Right renal pelvis (tissue), 4 donors: ENCODE results near the gene DPF3. TPM values are rescaled to one million over a fixed set of nuclear protein-coding genes. Genes with fewer than 3 reads are reported as not detected.
"Not testable (repeated sequence)": the region's sequence is repeated elsewhere in the genome, so short reads cannot be mapped to it uniquely, and the experiment has no call there.

Source experiments
- DNase-seq, 4 donors: peaks; one replicate each; pipeline ENCODE4 v3.0.0-alpha.2; 2013; ENCODE audit warnings: low read depth in 4 of 4, low spot score in 3 of 4, missing footprints in 1 of 4
- polyA plus RNA-seq, 4 donors: library from polyadenylated mRNA; unstranded; fragments of 120-200 nt; gene quantifications; one replicate each; pipeline ENCODE4 v1.2.1, GENCODE V29; 2013; ENCODE audit not compliant: insufficient read length in 4 of 4

Gene DPF3
- polyA plus RNA-seq, 4 donors = 4.1 to 6.2 (median 5.0) TPM

DNA sequence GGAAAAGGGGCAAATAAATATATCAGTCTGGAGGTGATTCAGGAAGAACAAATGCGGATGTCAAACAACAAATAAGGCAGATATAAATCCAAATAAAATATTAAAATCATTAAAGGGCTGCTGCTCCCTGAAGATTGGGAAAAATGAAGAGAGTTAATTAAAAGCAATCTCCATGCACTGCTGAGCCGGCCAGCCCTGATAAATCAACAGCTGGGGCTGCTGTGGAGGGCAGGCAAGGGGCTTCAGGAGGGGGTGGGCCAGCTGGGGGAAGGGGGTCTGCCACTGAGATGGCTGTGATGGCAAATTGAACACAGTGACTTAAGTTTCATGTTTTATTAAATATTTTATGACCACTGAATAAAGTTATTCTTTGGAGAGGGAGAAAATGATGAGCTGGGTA is 12.4 kb downstream of the DPF3 start:
- no peak for DNase-seq

DNA sequence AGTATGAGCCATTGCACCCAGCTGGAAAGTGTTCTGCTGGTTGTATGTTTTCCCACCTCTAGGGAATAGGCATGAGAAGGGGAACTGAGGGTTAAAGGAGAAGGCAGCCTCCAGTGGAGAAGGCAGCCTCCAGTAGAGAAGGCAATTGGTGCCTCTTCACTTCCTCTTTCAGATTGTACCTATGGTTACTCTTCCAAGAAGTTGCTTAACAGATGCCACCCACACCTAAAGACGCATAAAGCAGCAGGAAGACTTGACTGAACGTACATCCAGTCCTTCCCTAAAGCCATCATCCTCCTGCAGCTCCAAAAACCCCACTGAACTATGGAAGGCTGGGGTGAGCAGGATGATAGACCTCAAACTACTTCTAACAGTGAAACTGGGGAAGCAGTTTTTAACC is 13.1 kb downstream of the DPF3 start:
- DNase-seq = no peak

DNA sequence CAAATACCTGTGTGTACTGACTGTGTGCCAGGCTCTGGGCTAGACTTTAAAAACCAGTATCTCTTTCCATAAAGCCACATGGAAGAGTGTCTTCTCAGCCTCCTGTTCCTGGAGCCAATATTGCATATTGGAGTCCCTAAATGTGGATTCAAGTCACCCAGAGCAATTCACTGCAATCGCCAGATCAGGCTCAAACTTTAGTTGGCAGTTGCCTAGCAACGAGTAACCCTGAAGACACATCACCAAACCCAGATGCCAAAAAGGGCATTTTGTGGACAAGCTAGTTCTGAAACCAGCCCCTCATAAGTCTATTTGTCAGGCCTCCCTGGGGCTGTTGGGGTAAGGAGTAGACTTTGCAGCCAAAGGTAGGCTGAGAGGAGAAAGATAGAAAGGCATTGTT is 13.7 kb downstream of the DPF3 start:
- DNase-seq = no peak

DNA sequence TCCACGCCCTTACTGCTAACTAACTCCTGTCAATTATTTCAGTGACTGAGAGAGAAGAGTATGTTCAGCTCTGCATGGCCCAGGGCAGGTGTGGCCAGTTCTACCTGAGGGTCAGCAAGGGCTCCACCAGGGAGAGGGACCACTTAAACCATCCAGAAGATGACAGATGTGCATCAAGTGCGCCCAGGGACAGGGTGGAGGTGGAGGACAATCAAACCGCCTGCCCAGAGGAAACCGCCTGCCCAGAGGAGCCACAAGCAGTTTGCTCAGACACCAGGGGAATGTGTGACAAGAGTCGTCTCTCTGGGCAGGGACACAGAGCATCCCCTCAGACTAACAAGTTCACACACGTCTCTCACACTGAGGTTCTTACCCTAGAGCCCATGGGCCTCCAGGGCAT is 14.5 kb downstream of the DPF3 start:
- DNase-seq = no peak

DNA sequence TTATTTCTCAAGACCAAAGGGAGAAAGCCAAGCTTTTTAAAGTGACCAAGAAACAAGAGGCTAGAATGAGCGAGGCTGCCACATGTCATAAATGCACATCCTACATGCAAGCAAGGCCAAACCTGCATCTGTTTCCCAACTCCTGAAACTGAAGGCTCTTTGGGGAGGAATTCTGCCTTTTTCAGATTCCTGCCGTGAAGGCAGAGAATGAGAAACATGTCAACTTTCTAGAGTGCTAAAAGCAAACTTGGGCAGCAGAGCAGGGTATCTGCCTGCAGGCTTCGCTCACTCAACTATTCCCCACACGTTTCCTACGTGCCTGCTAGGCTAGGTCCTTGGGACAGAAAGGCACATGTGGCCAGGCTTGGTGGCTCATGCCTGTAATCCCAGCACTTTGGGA is 15.2 kb downstream of the DPF3 start:
- no peak for DNase-seq

DNA sequence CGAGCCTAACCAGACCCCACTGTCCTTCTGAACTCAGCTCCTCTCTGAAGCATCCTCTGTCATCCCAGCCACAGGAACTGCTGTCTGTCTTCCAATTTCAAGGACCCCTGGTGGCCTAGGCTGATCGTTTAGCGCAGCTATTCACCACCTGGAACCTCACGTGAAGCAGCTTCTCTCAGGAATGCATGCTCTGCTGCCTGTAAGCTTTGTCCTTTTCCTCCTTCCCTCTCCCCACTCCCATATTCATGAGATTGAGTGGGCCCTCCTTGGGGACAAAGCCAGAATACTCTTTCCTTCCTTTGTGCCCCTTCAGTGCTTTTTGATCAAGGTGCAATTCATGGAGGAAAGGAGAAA is 17.2 kb downstream of the DPF3 start:
- DNase-seq = no peak

DNA sequence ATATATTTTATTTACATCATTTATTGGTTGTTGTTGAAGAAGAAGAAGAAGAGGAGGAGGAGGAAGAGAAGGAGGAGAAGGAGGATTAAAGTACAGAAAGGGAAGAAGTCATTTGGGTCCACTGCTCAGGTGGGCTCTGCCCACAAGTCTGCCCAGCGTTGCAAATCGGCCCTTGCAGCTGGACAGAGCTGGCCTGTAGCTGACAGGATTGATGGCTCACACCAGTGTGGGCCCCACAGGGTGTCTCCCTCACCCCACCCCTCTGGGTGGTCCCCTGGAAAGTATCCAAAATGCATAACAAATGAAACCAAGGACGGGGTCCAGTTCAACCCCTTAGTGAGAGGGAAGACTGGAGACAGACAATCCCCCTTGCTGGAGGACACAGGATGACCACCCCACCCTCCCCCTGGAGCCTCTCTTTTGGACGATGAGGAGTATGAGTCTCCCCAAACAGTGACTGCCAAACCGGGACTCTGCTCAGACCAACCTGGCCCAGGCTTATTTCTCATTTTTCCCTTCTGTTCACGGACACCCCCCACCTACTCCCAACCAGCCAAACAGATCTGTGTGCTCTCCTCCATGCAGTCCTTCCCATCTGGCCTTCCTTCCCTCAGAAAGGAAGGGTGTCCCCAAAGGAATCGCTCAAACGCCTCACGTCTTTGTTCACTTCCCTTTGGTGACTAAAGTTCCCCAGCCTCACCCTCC is 17.7 kb downstream of the DPF3 start:
- no peak for DNase-seq

DNA sequence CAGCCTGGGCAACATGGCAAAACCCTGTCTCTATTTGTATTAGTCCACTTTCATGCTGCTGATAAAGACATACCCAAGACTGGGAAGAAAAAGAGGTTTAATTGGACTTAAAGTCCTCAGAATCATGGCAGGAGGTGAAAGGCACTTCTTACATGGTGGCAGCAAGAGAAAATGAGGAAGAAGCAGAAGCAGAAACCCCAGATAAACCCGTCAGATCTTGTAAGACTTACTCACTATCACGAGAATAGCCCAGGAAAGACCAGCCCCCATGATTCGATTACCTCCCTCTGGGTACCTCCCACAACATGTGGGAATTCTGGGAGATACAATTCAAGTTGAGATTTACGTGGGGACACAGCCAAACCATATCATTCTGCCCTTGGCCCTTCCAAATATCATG is 23.0 kb downstream of the DPF3 start:
- DNase-seq = not testable (repeated sequence)

DNA sequence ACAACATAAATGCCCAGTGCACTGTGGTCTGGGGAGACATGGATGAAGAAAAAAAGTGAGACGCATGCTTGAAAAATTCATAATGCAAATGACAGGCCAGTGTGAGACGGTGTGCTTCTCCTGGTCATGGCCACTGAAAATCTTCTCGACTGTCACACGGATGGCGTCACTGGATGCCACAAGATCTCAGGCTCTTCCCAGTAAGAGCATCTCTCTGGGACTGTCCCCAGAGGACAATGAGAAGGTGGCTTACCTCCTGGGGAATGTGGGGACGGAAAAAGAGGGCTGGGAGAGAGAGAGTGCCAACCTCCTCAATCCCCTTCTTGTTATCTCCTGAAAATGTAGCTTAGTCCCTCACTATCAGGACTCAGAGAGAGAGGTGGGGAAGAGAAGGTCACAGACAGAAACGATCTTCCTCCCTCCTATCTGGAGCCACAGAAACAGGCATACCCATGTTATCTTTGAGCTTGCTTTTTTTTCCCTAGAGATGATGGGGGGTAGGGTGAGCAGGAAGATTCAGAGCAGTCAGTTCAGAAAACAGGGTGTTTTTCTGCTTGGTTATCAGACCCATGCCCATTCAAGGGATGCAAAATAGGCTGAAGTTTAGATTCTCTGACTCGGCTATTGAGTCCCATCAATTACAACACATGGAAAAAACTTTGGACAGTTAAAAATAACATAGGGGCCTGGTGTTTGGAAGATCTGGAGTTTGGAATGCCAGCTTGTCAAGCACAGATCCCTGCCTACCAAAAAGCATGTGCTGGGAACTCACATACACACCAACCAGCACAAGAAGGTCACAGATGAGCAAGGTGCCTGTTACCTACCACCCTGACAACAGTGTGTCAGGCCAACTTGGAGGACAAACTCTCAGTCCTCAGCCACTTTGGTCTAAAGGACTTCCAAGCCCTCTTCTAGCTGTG is 24.2 kb downstream of the DPF3 start:
- DNase-seq = no peak

DNA sequence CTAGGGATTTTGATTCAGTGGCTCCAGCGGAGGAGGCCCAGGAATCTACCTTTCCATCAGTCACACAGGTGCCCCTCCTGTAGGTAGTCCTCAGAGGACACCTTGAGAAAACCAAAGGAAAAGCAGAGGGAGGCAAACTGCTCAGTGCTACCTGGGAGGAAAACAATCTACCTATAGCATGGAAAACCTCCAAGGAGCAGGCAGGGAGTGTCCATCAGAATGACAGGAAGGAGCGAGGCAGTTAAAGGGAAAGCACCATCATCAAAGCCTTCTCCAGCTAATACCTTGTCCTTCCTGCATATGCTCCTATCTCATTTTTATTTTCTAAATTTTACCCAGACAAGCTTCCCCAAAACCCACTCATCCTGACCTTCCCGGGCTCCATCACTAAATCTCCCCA is 25.4 kb downstream of the DPF3 start:
- DNase-seq = no peak

DNA sequence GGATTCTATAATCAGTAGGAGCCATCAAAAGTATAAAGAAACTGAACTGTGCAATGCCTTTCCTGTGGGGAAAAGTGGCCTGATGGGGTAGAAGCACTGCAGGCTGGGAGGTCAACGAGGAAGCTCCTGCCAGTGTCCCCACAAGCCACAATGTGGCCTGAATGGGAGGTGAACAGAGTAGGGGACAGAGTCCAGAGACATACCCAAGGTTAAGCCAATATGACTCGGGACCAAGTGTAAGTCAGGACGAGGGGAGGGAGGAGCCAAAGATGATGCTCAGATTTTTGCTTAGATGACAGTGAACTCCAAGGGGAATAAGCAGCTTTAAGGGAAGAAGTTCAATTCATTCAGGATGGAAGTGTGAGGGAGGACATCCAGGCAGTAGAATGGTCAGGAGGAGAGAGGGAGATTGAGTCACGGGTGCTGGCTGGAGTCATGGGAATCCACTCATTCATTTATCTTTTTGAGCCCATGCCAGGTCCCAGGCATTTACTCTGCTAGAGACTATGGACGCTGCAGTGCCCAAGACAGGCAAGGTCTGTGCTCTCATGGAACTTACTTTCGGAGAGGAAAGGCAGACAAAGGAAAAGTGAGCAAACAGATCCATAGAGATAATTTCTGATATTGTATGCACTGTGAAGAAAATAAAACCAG is 29.1 kb downstream of the DPF3 start:
- no peak for DNase-seq

DNA sequence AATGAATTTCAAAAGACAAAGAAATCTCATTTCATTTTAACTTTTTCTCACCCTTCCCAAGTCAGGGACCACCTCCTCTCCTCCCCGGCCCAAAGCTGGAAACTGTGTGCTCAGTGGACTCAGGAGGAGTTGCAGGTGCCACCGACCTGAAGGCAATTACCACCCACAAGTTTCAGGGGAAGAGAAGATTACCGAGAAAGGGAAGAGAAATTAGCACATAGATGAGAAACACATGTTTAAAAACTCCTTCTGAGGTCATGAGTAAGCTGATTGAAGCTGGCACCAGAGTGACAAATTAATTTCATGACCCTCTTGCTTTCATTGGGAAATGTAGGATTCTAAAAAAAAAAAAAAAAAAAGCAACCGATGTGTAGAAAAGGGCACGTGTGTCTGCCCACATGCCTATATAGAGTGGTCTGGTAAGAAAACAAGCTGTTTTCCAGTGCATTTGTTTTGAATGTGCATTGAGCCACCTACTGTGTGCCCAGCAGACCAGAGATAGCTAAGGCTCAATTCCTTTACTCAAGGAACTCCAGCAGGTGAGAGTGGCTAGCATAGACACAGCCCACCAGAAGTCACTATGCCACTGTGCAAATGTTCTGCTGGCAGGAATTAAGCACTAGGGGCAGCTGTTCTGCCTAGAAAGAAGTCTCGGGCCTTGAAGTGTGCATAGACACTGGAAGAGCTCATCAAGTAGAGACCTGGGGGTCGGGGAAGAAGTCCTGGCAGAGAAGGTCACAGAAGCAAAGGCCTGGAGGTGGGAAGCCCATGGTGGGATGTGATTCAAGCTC is 30.5 kb downstream of the DPF3 start:
- no peak for DNase-seq

DNA sequence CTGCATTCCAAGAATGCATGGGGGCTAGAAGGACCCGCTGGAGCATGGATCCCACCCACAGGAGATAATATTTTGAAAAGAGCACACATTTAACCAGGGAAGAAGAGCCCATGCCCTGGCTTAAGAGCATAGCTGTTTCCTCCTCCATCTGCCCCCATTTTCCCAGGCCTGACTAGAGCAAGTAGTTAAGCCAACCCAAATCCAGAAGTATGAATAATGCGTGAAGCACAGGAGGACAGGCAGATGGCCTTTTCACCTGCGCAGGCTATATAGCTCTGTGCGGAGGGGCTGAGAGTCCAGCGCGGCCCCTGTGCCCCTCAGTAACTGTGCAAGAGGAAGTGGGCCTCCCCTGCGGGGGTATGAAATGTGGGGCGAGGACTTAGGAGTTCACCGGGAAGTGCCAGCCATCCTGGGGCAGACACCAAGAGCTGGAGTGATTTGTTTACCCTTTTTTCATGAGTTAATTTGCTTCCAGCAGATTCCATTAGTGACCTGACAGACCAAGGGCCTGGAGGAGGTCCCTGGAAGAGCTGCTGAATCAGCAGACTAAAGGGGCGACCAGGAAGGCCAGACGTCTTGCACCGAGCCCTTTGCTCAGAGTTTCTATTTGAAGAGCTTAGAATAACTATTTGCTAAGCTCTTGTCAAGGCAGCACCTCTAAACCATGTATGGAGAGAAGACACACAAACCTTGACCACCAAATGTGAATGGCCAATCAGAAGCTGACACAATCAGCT is 37.2 kb downstream of the DPF3 start:
- DNase-seq = peak in 2 of 4 donors; percentile 27 to 28

DNA sequence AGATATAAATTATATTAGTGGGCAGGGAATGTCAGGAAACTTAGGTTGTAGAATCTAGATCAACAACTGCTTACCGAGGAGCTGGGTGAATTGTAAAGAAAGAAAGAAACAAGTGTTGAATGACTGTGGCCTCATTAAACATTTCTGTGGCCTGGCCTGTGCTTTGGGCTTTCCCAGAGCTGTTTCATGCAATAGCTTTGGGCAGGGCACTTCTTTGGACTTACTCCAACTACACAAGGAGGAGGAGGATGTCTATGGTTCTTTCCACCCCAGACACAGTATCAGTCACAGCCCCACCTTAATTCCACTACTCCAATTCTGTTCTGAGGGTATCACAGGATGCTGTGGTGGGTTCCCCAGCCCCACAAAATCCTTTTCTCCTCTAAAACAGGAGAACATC is 38.0 kb downstream of the DPF3 start:
- DNase-seq = no peak

DNA sequence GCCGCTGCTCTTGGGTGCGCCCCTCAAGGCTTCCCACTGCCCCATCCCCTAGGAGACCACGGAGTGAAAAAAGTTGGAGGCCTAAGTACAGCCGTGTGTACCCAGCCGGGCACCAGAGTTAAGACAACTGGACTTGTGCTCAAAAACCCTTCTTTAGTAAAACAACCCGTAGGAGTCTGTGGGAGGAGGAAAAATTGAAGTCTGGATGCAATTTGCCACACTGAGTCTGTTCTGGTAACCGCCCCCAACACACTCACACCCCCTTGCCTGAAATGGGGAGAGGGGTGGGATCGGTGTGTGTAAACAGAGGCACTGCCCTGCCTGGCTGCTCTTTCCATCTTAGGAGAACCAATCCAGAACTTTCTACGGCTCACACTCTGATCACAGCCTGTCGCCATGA is 41.7 kb downstream of the DPF3 start:
- no peak for DNase-seq

DNA sequence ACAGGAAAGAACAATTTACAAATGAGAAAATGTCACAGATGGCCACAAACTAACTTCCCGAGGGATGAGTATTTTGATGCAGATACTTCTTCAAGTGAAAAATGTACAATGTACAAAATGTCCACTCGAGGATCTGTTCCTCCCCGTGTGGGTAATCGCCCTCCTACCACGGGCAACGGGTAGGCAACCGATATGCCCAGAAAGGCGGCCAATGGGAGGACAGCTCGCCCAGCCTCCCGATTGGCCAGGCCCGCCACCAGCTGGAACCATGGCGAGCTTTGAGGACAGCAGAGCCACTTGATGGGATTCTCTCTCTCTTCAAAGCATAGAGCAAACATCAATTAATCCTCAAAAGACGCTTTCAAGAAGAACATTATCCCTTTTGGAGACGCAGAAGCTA is 42.3 kb downstream of the DPF3 start:
- no peak for DNase-seq

DNA sequence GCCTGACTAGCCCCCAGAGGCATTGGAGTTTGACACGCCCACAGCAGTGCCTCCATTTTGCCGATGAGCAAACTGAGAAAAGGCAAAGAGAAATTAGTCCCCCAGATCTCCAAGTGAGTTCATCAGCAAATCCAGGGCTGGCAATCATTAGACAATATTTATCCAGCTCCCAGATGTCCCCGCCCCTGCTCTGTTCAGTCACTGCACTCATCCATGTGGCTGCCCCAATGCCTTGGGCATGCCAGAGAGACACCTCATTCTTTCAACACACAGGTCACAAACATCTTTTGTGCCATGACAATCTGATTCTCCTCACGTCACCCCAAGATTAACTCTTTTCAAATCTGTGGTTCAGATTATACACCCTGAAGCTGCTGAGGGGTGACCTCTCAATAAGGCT is 43.5 kb downstream of the DPF3 start:
- no peak for DNase-seq

DNA sequence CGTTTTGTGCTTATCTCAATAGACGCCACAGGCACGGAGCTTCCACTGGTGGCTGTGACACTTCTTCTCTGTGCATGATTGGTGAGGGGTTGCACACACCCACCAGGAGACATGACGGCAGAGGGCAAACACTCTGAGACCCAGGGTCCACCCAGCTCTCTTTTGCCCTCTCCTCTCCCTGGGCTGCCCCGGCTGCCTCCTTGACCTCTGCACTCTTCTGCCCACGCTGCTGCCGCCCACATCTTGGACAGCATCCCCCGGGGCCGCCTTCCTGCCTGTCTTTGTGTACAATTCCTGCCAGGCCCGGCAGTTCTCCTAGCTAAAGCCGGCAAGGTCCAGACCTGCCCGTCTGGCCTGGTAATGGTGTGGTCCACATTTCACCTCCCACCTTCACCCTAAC is 44.7 kb downstream of the DPF3 start:
- DNase-seq = no peak

DNA sequence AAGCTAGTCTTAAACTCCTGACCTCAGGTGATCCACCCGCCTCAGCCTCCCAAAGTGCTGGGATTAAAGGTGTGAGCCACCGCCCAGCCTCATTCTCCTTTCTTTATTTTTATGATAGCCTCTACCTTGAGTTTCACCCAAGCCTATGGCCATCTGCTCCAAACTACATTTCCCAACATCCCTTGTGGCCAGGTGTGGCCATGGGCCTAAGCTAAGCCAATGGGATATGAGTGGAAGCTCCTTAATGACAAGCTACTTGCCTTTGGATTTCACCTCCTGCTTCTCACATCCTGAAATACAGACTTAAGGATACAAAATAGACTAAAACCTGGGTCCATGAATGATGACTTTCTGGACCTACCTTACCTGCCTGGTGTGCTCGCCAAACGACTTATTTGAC is 46.2 kb downstream of the DPF3 start:
- no peak for DNase-seq

DNA sequence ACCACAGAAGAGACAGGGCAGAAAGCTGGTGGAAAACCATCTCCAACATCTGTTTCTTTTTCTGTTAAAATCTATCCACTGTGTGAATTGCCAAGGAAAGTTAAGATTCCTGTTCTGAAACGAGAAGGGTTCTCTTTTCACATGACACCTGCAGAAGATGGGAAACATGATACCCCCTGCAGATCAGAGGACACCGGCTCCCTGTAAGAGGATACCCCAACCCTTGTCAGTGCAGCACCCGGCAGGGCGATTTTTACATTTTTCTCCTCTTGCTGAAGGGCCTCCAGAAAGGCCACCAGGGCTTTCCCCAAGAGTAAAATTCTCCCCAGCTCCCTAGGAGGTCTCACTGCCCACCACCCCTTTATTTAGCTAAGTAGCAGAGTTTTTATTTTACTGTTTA is 48.2 kb downstream of the DPF3 start:
- no peak for DNase-seq
